Nephron (organoid): ENCODE data around the gene TLCD3B.
"Not testable (repeated sequence)": the region's sequence is repeated elsewhere in the genome, so short reads cannot be mapped to it uniquely, and the experiment has no call there.

Experiments used
- H3K27ac Mint-ChIP-seq, 3 experiments: 2 replicates each; pipeline ENCODE4 v1.8.0; 2020; ENCODE audit warnings: mixed read lengths in 3 of 3, mild to moderate bottlenecking in 2 of 3, moderate library complexity in 1 of 3
- H3K27me3 Mint-ChIP-seq: 2 replicates; pipeline ENCODE4 v1.8.0; 2021; ENCODE audit warnings: low read depth, mild to moderate bottlenecking, moderate library complexity, mixed read lengths
- H3K36me3 Mint-ChIP-seq: 2 replicates; pipeline ENCODE4 v1.8.0; 2020; ENCODE audit warnings: low read depth, mixed read lengths
- H3K4me1 Mint-ChIP-seq: 2 replicates; pipeline ENCODE4 v1.8.0; 2020; ENCODE audit warnings: mixed read lengths
- H3K4me3 Mint-ChIP-seq, 3 experiments: 2 replicates each; pipeline ENCODE4 v1.8.0; 2020; ENCODE audit warnings: mild to moderate bottlenecking in 3 of 3, mixed read lengths in 3 of 3, moderate library complexity in 2 of 3
- H3K9me3 Mint-ChIP-seq: 2 replicates; pipeline ENCODE4 v1.8.0; 2020; ENCODE audit warnings: mixed read lengths
- TF ChIP-seq, protein P1 (sequence below), 3 experiments: fragments of 200-600 bp; sonication (generic); IDR thresholded peaks; one replicate each; pipeline ENCODE4 v1.5.0; 2021; ENCODE audit warnings: antibody characterized with exemption in 3 of 3; ENCODE audit not compliant: unreplicated experiment in 3 of 3

Gene TLCD3B

DNA sequence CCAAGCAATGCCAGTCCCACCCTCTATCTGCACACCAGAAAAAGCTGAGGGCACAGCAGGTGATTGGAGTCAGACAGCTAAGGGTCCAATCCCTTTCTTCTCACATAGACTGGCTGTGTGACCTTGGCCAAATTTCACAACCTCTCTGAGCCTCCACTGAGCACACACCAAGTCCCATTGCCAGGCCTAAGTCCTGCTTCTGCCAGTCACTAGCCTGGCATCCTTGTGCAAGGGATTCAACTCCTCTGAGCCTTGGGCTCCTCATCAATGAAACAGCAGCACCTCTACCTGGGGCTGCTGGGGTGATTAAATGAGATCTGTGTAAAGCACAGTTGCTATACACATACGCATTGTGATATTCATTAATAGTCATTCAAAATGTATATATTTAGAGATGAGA lies 15.5 kb upstream of the TLCD3B start:
- H3K4me1 Mint-ChIP-seq: peaks cover 9% of the 10 kb centered on the region
- no peak overlapping the region for H3K4me3 Mint-ChIP-seq

DNA sequence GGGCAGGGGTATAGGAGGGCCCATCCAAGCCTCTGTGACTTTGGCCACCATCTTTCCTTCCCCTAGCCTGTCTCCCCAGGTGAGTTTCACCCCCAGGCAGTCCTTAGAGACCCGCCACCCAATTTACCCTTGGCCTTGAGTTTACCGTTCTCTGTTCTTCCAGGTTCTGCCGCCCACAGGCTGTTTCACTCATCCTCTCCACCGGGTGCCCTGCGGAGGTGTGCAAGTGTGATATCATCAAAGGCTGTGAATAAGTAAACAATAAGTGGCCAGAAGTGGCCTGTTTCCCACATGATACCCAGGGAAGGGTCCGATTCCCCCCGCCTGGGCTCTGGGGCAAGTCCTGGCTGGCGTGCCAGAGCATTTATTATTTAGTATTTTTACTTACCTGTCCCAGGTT lies 15.1 kb upstream of the TLCD3B start:
- Mint-ChIP-seq H3K36me3 (no peaks in the 10 kb centered on the region), H3K27me3 (peaks cover 5% of the 10 kb centered on the region), H3K27ac (no peak overlapping the region), H3K9me3 (no peaks in the 10 kb centered on the region), H3K4me1 (peaks cover 6% of the 10 kb centered on the region), H3K4me3 (no peak overlapping the region)
- TF ChIP-seq, protein P1, sequence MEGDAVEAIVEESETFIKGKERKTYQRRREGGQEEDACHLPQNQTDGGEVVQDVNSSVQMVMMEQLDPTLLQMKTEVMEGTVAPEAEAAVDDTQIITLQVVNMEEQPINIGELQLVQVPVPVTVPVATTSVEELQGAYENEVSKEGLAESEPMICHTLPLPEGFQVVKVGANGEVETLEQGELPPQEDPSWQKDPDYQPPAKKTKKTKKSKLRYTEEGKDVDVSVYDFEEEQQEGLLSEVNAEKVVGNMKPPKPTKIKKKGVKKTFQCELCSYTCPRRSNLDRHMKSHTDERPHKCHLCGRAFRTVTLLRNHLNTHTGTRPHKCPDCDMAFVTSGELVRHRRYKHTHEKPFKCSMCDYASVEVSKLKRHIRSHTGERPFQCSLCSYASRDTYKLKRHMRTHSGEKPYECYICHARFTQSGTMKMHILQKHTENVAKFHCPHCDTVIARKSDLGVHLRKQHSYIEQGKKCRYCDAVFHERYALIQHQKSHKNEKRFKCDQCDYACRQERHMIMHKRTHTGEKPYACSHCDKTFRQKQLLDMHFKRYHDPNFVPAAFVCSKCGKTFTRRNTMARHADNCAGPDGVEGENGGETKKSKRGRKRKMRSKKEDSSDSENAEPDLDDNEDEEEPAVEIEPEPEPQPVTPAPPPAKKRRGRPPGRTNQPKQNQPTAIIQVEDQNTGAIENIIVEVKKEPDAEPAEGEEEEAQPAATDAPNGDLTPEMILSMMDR (IDR thresholded peaks at IDR 0.05; ENCODE audit: unreplicated experiment in 3 of 3): no peak

More for the DNA sequence above, 15.5 kb upstream of the TLCD3B start:
- no peaks in the 10 kb centered on the region for H3K9me3 Mint-ChIP-seq
- TF ChIP-seq, protein P1 (IDR thresholded peaks at IDR 0.05; ENCODE audit: unreplicated experiment in 3 of 3): no peak
- peaks cover 5% of the 10 kb centered on the region for H3K27me3 Mint-ChIP-seq
- no peak overlapping the region for H3K27ac Mint-ChIP-seq
- no peaks in the 10 kb centered on the region for H3K36me3 Mint-ChIP-seq

DNA sequence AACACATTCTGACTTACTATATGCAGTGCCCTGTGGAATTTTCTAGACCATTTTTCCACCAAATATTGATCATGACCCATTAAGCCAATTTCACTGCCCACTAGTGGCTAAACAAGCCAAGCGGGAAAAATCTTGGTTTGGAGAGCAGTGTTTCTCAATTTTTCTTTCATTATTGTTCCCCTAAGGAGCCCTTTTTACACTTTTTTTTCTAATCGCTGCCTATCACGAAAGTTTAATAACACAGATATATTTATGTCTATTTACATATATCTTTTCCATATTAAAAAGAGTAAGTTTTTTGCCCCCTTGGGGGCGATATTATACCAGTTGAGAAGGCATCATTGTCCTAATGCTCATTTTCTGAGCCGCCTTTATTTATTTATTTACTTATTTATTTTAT lies 10.8 kb upstream of the TLCD3B start:
- TF ChIP-seq, protein P1 (IDR thresholded peaks at IDR 0.05; ENCODE audit: unreplicated experiment in 3 of 3): peak; percentile 46 to 56 (median 50)
- Mint-ChIP-seq H3K9me3 (no peaks in the 10 kb centered on the region), H3K4me1 (no peaks in the 10 kb centered on the region), H3K4me3 (no peak overlapping the region), H3K27ac (no peak overlapping the region), H3K27me3 (peaks cover 3% of the 10 kb centered on the region), H3K36me3 (no peaks in the 10 kb centered on the region)

DNA sequence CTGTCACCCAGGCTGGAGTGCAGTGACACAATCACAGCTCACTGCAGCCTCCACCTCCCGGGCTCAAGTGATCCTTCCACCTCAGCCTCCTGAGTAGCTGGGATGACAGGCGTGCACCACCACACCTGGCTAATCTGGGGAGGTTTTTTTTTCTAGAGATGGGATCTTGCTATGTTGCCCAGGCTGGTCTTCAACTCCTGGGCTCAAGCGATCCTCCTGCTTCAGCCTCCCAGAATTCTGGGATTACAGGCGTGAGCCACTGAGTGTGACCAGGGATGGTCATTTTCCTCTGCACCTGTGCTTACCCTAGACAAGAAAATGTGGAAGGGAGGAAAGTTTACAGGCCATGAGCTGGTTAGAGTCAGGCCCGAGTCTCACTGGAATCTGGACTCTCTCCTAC lies 9.6 kb upstream of the TLCD3B start:
- H3K27me3 Mint-ChIP-seq, H3K4me1 Mint-ChIP-seq, H3K36me3 Mint-ChIP-seq, H3K4me3 Mint-ChIP-seq, H3K27ac Mint-ChIP-seq, H3K9me3 Mint-ChIP-seq: not testable (repeated sequence)

DNA sequence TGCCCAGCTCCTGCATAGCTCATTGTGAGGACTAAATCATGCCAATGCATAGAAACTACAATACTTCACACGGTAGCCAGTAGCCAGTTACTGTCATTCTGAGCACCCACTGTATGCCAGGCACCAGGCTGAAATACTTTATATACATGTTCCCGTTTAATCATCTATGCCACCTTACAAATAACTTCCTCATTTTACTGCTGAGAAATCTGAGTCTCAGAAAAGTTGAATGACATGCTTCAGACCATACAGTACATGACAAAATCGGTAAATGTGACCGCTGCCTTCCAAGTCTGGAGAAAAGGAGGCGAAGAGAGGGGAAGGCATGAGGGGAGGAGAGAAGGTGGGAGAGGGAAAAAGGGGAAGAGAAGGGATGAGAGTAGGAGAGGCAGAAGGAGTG lies 9.2 kb upstream of the TLCD3B start:
- Mint-ChIP-seq H3K9me3 (no peaks in the 10 kb centered on the region), H3K4me3 (no peak overlapping the region), H3K36me3 (no peaks in the 10 kb centered on the region), H3K27ac (no peak overlapping the region), H3K27me3 (peaks cover 10% of the 10 kb centered on the region), H3K4me1 (no peaks in the 10 kb centered on the region)
- TF ChIP-seq, protein P1 (IDR thresholded peaks at IDR 0.05; ENCODE audit: unreplicated experiment in 3 of 3): no peak

DNA sequence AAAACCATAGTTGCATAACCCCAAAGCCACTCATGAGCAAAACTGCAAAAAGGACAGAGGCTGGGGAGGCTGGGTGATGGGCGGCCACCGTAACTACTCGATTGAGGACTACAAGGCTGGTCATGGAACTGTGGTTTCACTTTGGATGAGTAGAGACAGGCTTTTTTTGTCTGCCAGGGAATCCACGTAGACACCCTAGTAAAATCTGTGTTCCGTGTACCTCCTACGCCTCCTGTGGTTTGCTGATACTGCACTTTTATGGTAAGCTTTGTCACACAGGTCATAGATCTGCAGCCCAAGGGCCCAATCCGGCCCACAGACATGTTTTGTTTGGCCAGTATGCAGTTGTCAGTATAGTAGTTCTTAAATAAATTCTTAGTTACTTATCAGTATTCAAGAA lies 2.2 kb upstream of the TLCD3B start:
- peaks cover 58% of the 10 kb centered on the region for H3K27me3 Mint-ChIP-seq
- no peaks in the 10 kb centered on the region for H3K9me3 Mint-ChIP-seq
- no peak overlapping the region for H3K4me3 Mint-ChIP-seq
- H3K27ac Mint-ChIP-seq: no peak overlapping the region
- H3K4me1 Mint-ChIP-seq: peaks cover 8% of the 10 kb centered on the region
- TF ChIP-seq, protein P1 (IDR thresholded peaks at IDR 0.05; ENCODE audit: unreplicated experiment in 3 of 3): no peak
- H3K36me3 Mint-ChIP-seq: no peaks in the 10 kb centered on the region
